Stimulated activated CD8-positive, alpha-beta memory T cell treated with anti-CD3 and anti-CD28 coated beads, Interleukin-4, amount 100 ng/mL, for 1 hour (primary cell): ENCODE data around the gene PARVB.
"Not testable (repeated sequence)": the region's sequence is repeated elsewhere in the genome, so short reads cannot be mapped to it uniquely, and the experiment has no call there.

Experiments used
- DNase-seq, 2 donors: peaks; one replicate each; pipeline ENCODE4 v3.0.0-alpha.2; 2020; ENCODE audit warnings: low read depth in 2 of 2, low spot score in 1 of 2

The PARVB gene

GRCh38 chr22:43996981-43997265 lies 27.2 kb upstream of the PARVB start:
- no peak for DNase-seq

- DNase-seq = no peak
Measured at GRCh38 chr22:43998679-43999264, 25.3 kb upstream of the PARVB start.

- DNase-seq = no peak
Measured at GRCh38 chr22:43999378-43999777, 24.7 kb upstream of the PARVB start.

GRCh38 chr22:44000123-44000522 lies 24.0 kb upstream of the PARVB start:
- no peak for DNase-seq

- no peak for DNase-seq
Measured at GRCh38 chr22:44001521-44001920, 22.6 kb upstream of the PARVB start.

GRCh38 chr22:44002324-44002723 lies 21.8 kb upstream of the PARVB start:
- no peak for DNase-seq

GRCh38 chr22:44002997-44003396 lies 21.1 kb upstream of the PARVB start:
- no peak for DNase-seq

- no peak for DNase-seq
Measured at GRCh38 chr22:44003405-44004103, 20.5 kb upstream of the PARVB start.

- no peak for DNase-seq
Measured at GRCh38 chr22:44004104-44004460, 20.0 kb upstream of the PARVB start.

GRCh38 chr22:44005524-44005923 lies 18.6 kb upstream of the PARVB start:
- no peak for DNase-seq

GRCh38 chr22:44012162-44012561 lies 11.9 kb upstream of the PARVB start:
- DNase-seq = no peak

GRCh38 chr22:44012591-44012990 lies 11.5 kb upstream of the PARVB start:
- no peak for DNase-seq

- no peak for DNase-seq
Measured at GRCh38 chr22:44014241-44014640, 9.9 kb upstream of the PARVB start.

- DNase-seq = not testable (repeated sequence)
Measured at GRCh38 chr22:44016586-44016985, 7.5 kb upstream of the PARVB start.

GRCh38 chr22:44018594-44018993 lies 5.5 kb upstream of the PARVB start:
- DNase-seq = no peak

- DNase-seq = no peak
Measured at GRCh38 chr22:44019416-44019815, 4.7 kb upstream of the PARVB start.

GRCh38 chr22:44019846-44020245 lies 4.3 kb upstream of the PARVB start:
- DNase-seq = no peak

- no peak for DNase-seq
Measured at GRCh38 chr22:44020981-44021380, 3.1 kb upstream of the PARVB start.

GRCh38 chr22:44023404-44024287 lies 456 bp upstream of the PARVB start:
- no peak for DNase-seq

GRCh38 chr22:44025171-44026065 lies 1.3 kb downstream of the PARVB start:
- no peak for DNase-seq

- no peak for DNase-seq
Measured at GRCh38 chr22:44026066-44026629, 2.0 kb downstream of the PARVB start.
